RWPE2 (cell line): ENCODE results near the gene EVL.

Source experiments
- ATAC-seq: fragments of 200-7000 bp; cut with Tn5 transposase; 3 replicates; pipeline ENCODE4 v1.9.1; 2021; ENCODE audit warnings: low read depth
- DNase-seq: peaks from one replicate; pipeline ENCODE4 v3.0.0-alpha.2; 2020; ENCODE audit warnings: low spot score
- H3K27ac ChIP-seq: fragments of 450-650 bp; 2 replicates; pipeline ENCODE4 v1.5.1; 2017; ENCODE audit warnings: mild to moderate bottlenecking; ENCODE audit not compliant: poor library complexity, severe bottlenecking
- H3K27me3 ChIP-seq: fragments of 250-450 bp; sonication (Bioruptor Pico); 2 replicates; pipeline ENCODE4 v1.5.1; 2021; ENCODE audit warnings: mild to moderate bottlenecking, moderate library complexity; ENCODE audit not compliant: insufficient read depth, poor library complexity, severe bottlenecking
- H3K36me3 ChIP-seq: fragments of 250-450 bp; sonication (Bioruptor Pico); 2 replicates; pipeline ENCODE4 v1.5.1; 2020; ENCODE audit warnings: low read depth, mild to moderate bottlenecking, moderate library complexity
- H3K4me1 ChIP-seq: fragments of 250-450 bp; sonication (Bioruptor Pico); 2 replicates; pipeline ENCODE4 v1.5.1; 2021; ENCODE audit warnings: mild to moderate bottlenecking, moderate library complexity; ENCODE audit not compliant: insufficient read depth, poor library complexity, severe bottlenecking
- H3K4me3 ChIP-seq: fragments of 250-450 bp; sonication (Bioruptor Pico); 2 replicates; pipeline ENCODE4 v1.5.1; 2021; ENCODE audit warnings: mild to moderate bottlenecking, moderate library complexity; ENCODE audit not compliant: severe bottlenecking
- H3K9me3 ChIP-seq: fragments of 250-450 bp; sonication (Bioruptor Pico); 2 replicates; pipeline ENCODE4 v1.5.1; 2021; ENCODE audit warnings: mild to moderate bottlenecking, moderate library complexity; ENCODE audit not compliant: severe bottlenecking
- TF ChIP-seq, protein P1 (sequence below): fragments of 450-650 bp; IDR thresholded peaks from one replicate; pipeline ENCODE4 v1.5.1; 2017; ENCODE audit warnings: mild to moderate bottlenecking, moderate library complexity; ENCODE audit not compliant: poor library complexity, severe bottlenecking

EVL gene

DNA sequence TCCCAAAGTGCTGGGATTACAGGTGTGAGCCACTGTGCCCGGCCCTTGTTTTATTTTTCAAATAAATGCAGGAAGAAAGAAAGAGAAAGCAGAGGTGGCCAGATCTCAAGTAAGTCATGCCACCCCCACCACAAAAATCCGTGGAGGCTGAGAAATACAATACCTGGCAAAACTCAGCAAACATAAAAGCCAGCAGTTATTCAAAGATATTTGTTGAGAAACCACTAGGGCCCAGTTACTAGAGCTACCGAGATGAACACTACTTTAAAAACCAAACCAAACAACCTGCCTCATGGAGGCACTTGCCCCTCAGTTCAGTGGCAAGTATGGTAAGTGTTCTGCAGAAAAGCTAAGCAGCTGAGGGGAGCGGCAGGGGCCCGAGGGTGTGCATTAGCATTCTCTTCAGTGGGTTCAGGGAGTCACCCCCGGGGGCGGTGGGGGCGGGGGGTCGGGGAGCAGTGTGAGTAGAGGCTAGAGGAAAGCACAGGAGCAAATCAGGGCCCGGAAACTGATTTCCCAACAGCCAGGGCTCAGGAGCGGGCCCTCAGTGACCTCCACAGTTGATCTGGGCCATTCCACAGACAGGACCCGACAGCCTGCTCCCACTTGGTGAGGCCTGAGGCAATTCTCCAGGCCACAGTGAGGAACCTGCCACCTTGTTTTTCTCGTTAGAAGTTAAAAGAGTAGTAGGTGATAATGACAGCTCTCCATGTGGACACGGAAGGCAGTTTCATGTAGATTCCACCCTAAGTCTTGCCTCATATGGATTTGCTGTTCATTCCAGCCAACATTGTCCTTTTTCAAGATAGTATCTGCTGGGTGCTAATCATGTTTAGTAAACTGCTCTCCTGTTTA, 8.6 kb downstream of the EVL start:
- no peaks in the 10 kb centered on the region for H3K9me3 ChIP-seq
- no peaks in the 10 kb centered on the region for H3K36me3 ChIP-seq
- H3K27ac ChIP-seq = no peak overlapping the region
- ATAC-seq (no peak), DNase-seq (no peak)
- peaks cover 12% of the 10 kb centered on the region for H3K4me1 ChIP-seq
- TF ChIP-seq, protein P1, sequence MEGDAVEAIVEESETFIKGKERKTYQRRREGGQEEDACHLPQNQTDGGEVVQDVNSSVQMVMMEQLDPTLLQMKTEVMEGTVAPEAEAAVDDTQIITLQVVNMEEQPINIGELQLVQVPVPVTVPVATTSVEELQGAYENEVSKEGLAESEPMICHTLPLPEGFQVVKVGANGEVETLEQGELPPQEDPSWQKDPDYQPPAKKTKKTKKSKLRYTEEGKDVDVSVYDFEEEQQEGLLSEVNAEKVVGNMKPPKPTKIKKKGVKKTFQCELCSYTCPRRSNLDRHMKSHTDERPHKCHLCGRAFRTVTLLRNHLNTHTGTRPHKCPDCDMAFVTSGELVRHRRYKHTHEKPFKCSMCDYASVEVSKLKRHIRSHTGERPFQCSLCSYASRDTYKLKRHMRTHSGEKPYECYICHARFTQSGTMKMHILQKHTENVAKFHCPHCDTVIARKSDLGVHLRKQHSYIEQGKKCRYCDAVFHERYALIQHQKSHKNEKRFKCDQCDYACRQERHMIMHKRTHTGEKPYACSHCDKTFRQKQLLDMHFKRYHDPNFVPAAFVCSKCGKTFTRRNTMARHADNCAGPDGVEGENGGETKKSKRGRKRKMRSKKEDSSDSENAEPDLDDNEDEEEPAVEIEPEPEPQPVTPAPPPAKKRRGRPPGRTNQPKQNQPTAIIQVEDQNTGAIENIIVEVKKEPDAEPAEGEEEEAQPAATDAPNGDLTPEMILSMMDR = no peak
- H3K27me3 ChIP-seq = no peaks in the 10 kb centered on the region
- no peak overlapping the region for H3K4me3 ChIP-seq

DNA sequence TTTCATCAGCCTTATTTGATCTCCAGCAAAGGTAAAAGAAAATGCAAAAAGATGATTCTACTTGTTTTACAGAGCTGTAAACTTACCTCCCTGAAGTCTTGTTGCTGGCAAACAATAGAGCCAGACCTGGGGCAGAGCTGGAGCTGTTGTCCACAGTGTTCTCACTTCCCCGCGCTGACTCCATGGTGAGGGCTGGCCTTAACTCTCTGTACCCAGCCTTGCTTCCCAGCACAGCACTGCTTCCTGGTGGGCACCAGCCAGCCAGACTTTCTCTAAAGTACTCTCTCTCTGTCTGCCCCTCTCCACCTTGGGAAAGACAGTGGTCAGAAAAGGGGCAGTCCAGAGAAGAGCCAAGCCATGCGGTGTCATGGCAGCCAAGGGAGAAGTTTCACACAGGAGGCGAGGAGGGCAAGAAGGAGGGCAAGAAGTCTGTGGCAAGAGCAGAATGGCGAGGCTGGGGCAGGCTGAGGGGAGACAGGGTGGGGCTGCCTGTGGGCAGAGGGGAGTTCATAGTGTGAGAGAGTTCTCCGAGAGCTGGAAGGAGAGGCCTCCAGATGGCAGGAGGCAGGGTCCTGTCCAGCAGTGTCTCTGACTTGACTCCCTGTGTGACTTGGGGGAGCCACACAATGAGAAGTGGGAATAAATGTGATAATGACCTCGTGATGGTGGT, 9.3 kb downstream of the EVL start:
- TF ChIP-seq, protein P1 = no peak
- ATAC-seq (no peak), DNase-seq (no peak)
- H3K4me1 ChIP-seq = peaks cover 9% of the 10 kb centered on the region
- no peak overlapping the region for H3K27ac ChIP-seq
- H3K36me3 ChIP-seq = no peaks in the 10 kb centered on the region
- no peaks in the 10 kb centered on the region for H3K27me3 ChIP-seq
- H3K4me3 ChIP-seq = no peak overlapping the region
- H3K9me3 ChIP-seq = no peaks in the 10 kb centered on the region

DNA sequence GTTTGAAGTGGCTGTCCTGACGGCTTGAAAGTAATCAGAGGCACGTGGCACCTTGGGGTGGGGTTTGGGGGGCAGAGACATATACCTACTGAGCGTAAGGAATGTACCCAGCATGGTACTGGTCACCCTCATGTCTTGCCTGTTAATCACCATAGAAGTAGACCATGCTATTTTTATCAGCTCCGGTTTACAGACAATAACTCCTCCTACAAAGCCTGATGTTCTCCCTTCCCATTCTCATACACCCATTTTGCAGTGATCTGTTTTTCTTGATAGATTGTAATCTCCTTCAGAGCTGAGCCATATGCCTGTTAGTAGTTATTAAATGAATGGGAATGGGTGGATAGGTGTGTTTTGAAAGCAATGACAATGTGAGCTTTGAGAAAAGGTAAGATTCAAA, 10.5 kb downstream of the EVL start:
- no peak for ATAC-seq
- peaks cover 9% of the 10 kb centered on the region for H3K4me1 ChIP-seq
- TF ChIP-seq, protein P1 = no peak
- no peak overlapping the region for H3K4me3 ChIP-seq
- no peaks in the 10 kb centered on the region for H3K36me3 ChIP-seq
- no peaks in the 10 kb centered on the region for H3K9me3 ChIP-seq
- H3K27me3 ChIP-seq = no peaks in the 10 kb centered on the region
- DNase-seq = no peak
- H3K27ac ChIP-seq = no peak overlapping the region

DNA sequence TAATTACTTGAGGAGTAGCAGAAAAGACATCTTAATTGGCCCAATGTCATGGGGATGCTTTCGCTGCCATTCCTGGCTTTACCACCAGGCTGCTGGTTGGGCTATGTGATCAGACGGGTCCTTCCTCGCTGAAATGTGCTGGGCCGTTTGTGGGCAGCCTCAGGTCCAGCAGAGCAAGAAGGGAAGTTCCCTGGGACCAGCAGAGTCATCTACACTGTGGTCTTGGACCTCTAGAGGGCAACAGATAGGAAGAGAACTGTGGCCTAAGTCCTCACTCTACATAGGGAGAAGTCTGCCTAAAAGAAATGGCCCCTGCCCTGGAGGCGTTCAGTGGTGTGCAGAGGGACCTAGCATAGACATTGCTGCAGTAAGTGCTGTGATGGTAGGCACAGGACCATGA, 10.9 kb downstream of the EVL start:
- no peaks in the 10 kb centered on the region for H3K9me3 ChIP-seq
- no peak overlapping the region for H3K27ac ChIP-seq
- no peaks in the 10 kb centered on the region for H3K36me3 ChIP-seq
- H3K4me1 ChIP-seq = peaks cover 9% of the 10 kb centered on the region
- H3K27me3 ChIP-seq = no peaks in the 10 kb centered on the region
- TF ChIP-seq, protein P1 = peak; percentile 34
- H3K4me3 ChIP-seq = no peak overlapping the region
- ATAC-seq (peak; percentile 56), DNase-seq (no peak)
